Non-pigmented ciliary epithelial cell (primary cell): Measurements from ENCODE around the gene SS18L1.

Experiments
- DNase-seq: peaks from one replicate; pipeline ENCODE4 v3.0.0-alpha.2; 2010; ENCODE audit warnings: low read depth

SS18L1 gene

GRCh38 chr20:62195736-62196135 is 52.2 kb downstream of the SS18L1 start:
- no peak for DNase-seq

DNA sequence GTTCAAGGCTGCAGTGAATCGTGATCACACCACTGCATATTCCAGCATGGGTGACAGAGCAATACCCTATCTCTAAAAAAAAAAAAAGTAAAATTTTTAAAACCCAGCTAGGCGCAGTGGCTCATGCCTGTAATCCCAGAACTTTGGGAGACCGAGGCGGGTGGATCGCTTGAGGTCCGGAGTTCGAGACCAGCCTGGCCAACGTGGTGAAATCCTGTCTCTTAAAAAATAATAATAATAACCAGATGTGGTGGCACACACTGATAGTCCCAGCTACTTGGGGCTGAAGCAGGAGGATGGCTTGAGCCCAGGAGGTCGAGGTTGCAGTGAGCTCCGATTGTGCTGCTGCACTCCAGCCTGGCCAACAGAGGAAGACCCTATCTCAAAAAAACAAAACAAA is 52.7 kb downstream of the SS18L1 start:
- DNase-seq = no peak

DNA sequence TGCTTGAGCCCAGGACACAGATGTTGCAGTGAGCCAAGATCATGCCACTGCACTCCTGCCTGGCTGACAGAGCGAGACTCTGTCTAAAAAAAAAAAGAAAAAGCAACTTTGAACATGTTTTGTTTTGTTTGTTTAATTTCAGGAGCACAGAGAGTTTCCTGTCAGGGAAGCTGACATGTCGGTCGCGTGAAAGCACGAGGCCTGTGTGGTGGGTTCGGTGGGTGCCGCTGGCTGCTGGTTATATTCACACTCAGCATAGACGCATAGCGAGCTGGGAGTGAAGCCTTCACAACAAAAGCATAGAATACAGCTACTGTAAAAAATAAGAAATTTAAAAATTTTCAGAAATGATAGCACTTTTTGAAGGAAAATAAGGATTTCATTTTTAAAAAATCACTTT is 53.7 kb downstream of the SS18L1 start:
- no peak for DNase-seq

- DNase-seq = no peak
Measured at GRCh38 chr20:62197801-62198200, 54.2 kb downstream of the SS18L1 start.

GRCh38 chr20:62198496-62198895 is 54.9 kb downstream of the SS18L1 start:
- no peak for DNase-seq

GRCh38 chr20:62198931-62199330 is 55.4 kb downstream of the SS18L1 start:
- DNase-seq = no peak

- no peak for DNase-seq
Measured at GRCh38 chr20:62200491-62201172, 57.1 kb downstream of the SS18L1 start.

GRCh38 chr20:62201173-62202082 is 57.9 kb downstream of the SS18L1 start:
- no peak for DNase-seq

DNA sequence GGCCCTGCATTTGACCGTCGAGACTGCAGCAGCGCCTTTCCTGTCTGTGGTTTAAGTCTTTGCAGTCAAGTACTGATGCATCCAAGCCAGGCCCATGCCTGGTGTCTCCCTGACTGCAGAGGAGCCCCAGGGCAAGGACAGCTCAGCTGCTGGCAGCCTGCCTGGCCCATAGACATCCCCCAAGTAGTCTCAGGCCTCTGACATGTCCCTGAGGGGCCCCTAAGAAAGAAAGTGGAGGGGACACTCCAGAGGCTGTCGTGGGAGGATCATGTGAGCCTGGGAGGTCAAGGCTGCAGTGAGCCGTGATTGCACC is 58.5 kb downstream of the SS18L1 start:
- no peak for DNase-seq

- no peak for DNase-seq
Measured at GRCh38 chr20:62202676-62203377, 59.3 kb downstream of the SS18L1 start.

GRCh38 chr20:62203378-62204030 is 59.9 kb downstream of the SS18L1 start:
- DNase-seq = no peak

DNA sequence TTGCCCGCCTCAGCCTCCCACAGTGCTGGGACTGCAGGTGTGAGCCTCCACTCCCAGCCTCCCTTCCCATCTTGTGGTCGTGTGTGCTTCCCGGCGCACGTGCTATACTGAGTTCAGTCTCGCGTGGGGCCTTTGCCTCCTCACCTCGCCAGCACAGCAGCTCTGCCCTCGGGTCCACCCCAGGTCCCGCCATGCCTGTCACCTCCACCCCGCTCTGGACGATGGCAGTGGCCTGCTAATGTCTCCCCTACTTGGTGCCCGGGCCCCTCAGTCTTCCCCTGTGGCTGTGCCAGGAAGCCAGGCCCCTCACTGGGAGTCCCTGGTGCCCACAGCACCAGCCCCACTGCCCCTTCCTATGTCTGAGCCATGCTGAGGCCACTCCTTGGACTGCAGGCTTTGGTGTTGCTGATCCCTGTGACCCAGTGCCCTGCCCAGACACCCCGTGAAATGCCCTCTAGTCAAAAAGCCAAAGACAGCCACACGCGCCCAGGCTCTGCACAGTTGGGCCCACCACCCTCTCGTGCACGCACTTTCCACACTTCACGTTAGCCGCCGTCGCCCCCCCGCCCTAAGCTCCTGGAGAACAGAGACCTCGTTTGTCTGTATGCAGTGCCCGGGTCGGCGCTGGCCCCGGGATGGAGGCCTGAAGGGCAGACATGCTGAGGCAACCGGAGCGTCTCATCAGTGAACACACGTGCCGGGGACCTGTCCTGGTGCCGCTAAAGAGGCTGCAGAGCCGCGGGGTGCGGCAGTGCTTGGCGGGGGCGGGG is 62.2 kb downstream of the SS18L1 start:
- DNase-seq = no peak

DNA sequence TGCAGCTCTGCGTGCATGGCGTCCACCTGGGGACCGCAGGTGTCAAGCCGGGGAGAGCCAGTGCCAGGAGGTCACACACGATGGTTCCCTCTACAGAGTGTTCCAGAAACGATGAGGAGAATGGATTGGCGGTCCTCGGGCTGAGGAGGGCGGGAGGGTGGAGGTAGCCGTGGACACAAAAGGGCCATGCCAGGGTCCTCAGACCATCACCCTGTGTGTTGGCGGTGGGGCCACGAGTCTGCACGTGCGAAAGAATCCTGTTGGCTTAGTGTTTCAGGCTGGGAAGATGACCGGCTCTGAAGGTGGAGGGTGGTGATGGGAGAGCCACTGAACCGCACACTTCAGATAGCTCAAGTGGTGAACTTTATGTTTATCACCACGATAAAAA is 62.8 kb downstream of the SS18L1 start:
- DNase-seq = no peak

- no peak for DNase-seq
Measured at GRCh38 chr20:62208061-62208794, 64.7 kb downstream of the SS18L1 start.

- DNase-seq = no peak
Measured at GRCh38 chr20:62208795-62209755, 65.5 kb downstream of the SS18L1 start.

DNA sequence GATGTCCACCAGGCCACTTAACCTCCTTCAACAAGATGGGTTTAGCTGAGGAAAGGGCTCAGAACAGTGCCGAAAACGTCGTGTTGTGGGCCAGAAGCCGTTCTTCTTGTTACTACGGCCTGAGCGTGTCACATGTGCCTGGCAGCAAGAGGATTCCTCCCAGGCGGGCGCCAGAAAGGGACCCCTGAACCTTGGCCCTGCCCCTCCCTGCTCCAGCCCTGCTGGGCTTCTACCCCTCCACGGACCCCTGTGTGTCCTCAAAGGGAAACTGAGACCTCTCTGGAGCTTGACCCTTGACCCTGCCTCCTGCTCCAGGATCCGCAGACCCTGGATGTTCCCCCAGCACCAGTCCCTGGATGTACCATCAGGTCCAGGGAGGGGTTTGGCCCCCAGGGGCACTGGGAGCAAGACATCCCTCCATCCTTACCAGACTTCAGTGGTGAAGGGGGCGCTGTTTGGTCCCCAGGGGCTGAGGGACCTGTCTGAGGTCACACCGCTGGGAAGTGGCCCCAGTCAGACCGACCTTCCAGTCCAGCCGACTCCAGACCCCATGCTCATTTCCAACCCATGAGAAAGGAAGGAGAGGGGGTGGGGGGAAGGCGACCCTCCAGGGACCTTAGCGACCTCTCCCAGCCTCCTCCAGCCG is 66.4 kb downstream of the SS18L1 start:
- no peak for DNase-seq

DNA sequence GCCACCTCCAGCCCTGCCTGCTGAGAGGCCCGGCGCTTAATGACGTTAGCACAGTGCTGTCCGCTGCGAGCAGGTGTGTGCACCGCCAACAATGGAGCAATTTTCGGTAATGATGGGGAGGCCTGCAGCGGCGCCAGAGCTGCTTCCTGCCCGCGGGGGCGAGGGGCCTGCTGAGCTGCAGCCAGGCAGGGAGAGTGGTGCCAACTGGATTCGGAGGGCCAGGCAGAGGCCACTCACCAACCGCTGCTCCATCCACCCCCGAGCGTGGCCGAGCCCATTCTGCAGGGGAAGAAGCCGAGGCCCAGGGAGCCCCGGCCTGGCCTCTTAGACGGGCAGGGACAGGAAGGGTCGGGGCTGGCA is 66.9 kb downstream of the SS18L1 start:
- no peak for DNase-seq

- DNase-seq = no peak
Measured at GRCh38 chr20:62211216-62211615, 67.6 kb downstream of the SS18L1 start.

- no peak for DNase-seq
Measured at GRCh38 chr20:62211769-62212288, 68.3 kb downstream of the SS18L1 start.
